Ammon's horn (tissue), 1 donor: Measurements from ENCODE around the gene RAPGEF3.

Source experiments
- DNase-seq: peaks from one replicate; pipeline ENCODE4 v3.0.0-alpha.2; 2016; ENCODE audit warnings: low spot score

Gene RAPGEF3

GRCh38 chr12:47789712-47790489 is 31.2 kb upstream of the RAPGEF3 start:
- DNase-seq = no peak

- no peak for DNase-seq
Observed at GRCh38 chr12:47789141-47789540, 30.5 kb upstream of the RAPGEF3 start.

GRCh38 chr12:47787596-47788319 is 29.1 kb upstream of the RAPGEF3 start:
- no peak for DNase-seq

- DNase-seq = no peak
Observed at GRCh38 chr12:47786662-47787280, 28.1 kb upstream of the RAPGEF3 start.

- no peak for DNase-seq
Observed at GRCh38 chr12:47785887-47786661, 27.4 kb upstream of the RAPGEF3 start.

- no peak for DNase-seq
Observed at GRCh38 chr12:47785036-47785886, 26.6 kb upstream of the RAPGEF3 start.

- no peak for DNase-seq
Observed at GRCh38 chr12:47783821-47784819, 25.4 kb upstream of the RAPGEF3 start.

- no peak for DNase-seq
Observed at GRCh38 chr12:47783024-47783755, 24.5 kb upstream of the RAPGEF3 start.

GRCh38 chr12:47782372-47782770 is 23.7 kb upstream of the RAPGEF3 start:
- DNase-seq = no peak

GRCh38 chr12:47781479-47782371 is 23.0 kb upstream of the RAPGEF3 start:
- no peak for DNase-seq

GRCh38 chr12:47779943-47780504 is 21.3 kb upstream of the RAPGEF3 start:
- no peak for DNase-seq

- peak; percentile 94 for DNase-seq
Observed at GRCh38 chr12:47779301-47779942, 20.7 kb upstream of the RAPGEF3 start.

- DNase-seq = no peak
Observed at GRCh38 chr12:47778881-47779280, 20.2 kb upstream of the RAPGEF3 start.

- DNase-seq = peak; percentile 97
Observed at GRCh38 chr12:47777741-47778558, 19.3 kb upstream of the RAPGEF3 start.

- DNase-seq = no peak
Observed at GRCh38 chr12:47777151-47777550, 18.5 kb upstream of the RAPGEF3 start.

- no peak for DNase-seq
Observed at GRCh38 chr12:47776471-47777143, 17.9 kb upstream of the RAPGEF3 start.
